Activated CD4-positive, alpha-beta T cell treated with anti-CD3 and anti-CD28 coated beads, Interleukin-2, amount 50 U/mL, for 48 hours (primary cell): Measurements from ENCODE around the gene GTPBP1.

Source experiments
- DNase-seq, 2 experiments: peaks; one replicate each; pipeline ENCODE4 v3.0.0-alpha.2; 2020

Gene GTPBP1

GRCh38 chr22:38761202-38762162 is 55.7 kb downstream of the GTPBP1 start:
- DNase-seq: no peak

GRCh38 chr22:38762551-38762983 is 56.8 kb downstream of the GTPBP1 start:
- DNase-seq: no peak

GRCh38 chr22:38766076-38766777 is 60.5 kb downstream of the GTPBP1 start:
- DNase-seq: peak; percentile 43 to 57

- no peak for DNase-seq
These were observed 61.6 kb downstream of the GTPBP1 start for GRCh38 chr22:38767313-38767712.

GRCh38 chr22:38768036-38768435 is 62.3 kb downstream of the GTPBP1 start:
- DNase-seq: no peak

- no peak for DNase-seq
These were observed 64.7 kb downstream of the GTPBP1 start for GRCh38 chr22:38770257-38770949.

GRCh38 chr22:38772623-38772873 is 66.8 kb downstream of the GTPBP1 start:
- DNase-seq: no peak

GRCh38 chr22:38773363-38773946 is 67.7 kb downstream of the GTPBP1 start:
- DNase-seq: no peak

- DNase-seq: no peak
These were observed 68.9 kb downstream of the GTPBP1 start for GRCh38 chr22:38774496-38775166.

GRCh38 chr22:38775656-38776055 is 69.9 kb downstream of the GTPBP1 start:
- DNase-seq: no peak

- no peak for DNase-seq
These were observed 70.3 kb downstream of the GTPBP1 start for GRCh38 chr22:38776086-38776485.

- DNase-seq: no peak
These were observed 71.4 kb downstream of the GTPBP1 start for GRCh38 chr22:38777087-38777671.

- no peak for DNase-seq
These were observed 75.3 kb downstream of the GTPBP1 start for GRCh38 chr22:38781033-38781432.

GRCh38 chr22:38782402-38783094 is 76.8 kb downstream of the GTPBP1 start:
- no peak for DNase-seq
